Endothelial cell of umbilical vein (primary cell): Measurements from ENCODE around the gene C19orf73.

Experiments
- CTCF ChIP-seq, 2 donors: IDR thresholded peaks; 1 replicate in 1 of 2; 2 replicates in 1 of 2; pipeline ENCODE4 v1.5.1; 2011; ENCODE audit warnings: low read length in 2 of 2, mild to moderate bottlenecking in 2 of 2, moderate library complexity in 2 of 2, control low read depth in 1 of 2, inconsistent platforms in 1 of 2, low read depth in 1 of 2; ENCODE audit not compliant: insufficient read depth in 1 of 2; ENCODE audit errors: extremely low read depth in 1 of 2
- EZH2 ChIP-seq: IDR thresholded peaks from 2 replicates; pipeline ENCODE4 v1.6.1; 2012; ENCODE audit warnings: borderline replicate concordance, low read depth, mild to moderate bottlenecking, moderate library complexity, low read length, inconsistent platforms; ENCODE audit not compliant: severe bottlenecking
- JUN ChIP-seq: IDR thresholded peaks from 2 replicates; pipeline ENCODE4 v1.6.1; 2011; ENCODE audit warnings: borderline replicate concordance, low read depth; ENCODE audit not compliant: insufficient read length, insufficient read depth
- POLR2AphosphoS5 ChIP-seq: IDR thresholded peaks from 2 replicates; pipeline ENCODE4 v1.6.1; 2012; ENCODE audit warnings: low read depth, mild to moderate bottlenecking, control low read depth, low read length, moderate library complexity; ENCODE audit not compliant: insufficient read depth

- TF ChIP-seq JUN (no peak), EZH2 (no peak), CTCF (IDR thresholded peaks at IDR 0.05; ENCODE audit: extremely low read depth in 1 of 2, insufficient read depth in 1 of 2, low read depth in 1 of 2, low read length in 2 of 2) (no peak), POLR2AphosphoS5 (no peak)
These were observed 11.1 kb downstream of the C19orf73 start for GRCh38 chr19:49107625-49108459.
